DND-41 (cell line): ENCODE measurements around the gene RAB11FIP3.

Experiments
- CTCF ChIP-seq: IDR thresholded peaks from 2 replicates; pipeline ENCODE4 v1.5.1; 2012; ENCODE audit warnings: borderline replicate concordance, low read length, moderate library complexity, mild to moderate bottlenecking; ENCODE audit not compliant: poor library complexity, severe bottlenecking; ENCODE audit errors: extremely low read depth
- EZH2 ChIP-seq: IDR thresholded peaks from 3 replicates; pipeline ENCODE4 v1.6.1; 2012; ENCODE audit warnings: borderline replicate concordance, low read depth, mild to moderate bottlenecking, moderate library complexity, low read length, inconsistent platforms; ENCODE audit not compliant: severe bottlenecking

DNA sequence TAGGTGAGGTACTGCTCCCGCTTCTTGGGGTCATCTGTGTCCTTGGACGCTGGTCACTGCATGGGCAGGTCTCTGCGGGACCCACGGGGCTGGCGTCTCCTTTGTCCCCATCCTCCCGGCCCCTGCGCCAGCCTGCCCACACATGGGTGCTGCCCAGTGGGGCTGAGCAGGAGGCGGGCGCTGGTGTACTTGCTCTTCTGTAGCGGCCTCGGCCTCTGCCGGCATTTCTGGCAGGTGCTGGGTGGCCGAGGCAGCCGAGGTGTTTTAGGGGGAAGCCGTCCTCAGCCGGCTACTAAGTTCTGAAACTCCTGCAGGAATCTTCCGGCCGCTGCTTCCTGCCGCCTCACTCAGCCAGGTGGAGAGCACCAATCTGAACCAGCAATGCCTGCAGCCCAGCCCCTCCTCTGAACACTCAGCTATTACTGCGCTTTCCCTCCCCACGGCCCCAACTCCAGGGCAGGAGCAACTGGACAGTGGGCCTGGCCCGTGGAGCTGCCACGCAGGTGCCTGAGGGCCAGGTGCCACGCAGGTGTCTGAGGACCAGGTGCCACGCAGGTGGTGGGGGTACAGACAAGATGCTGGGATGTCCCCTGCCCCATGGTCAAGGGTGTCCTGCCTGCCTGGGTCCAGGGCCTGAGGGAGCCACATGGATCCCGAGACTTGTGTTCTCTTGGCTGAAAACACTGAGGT is 13.7 kb upstream of the RAB11FIP3 start:
- TF ChIP-seq CTCF = no peak
- TF ChIP-seq EZH2 = no peak
